DND-41 (cell line): Measurements from ENCODE around the gene WARS2.

Experiments
- ATAC-seq: fragments of 200-7000 bp; cut with Tn5 transposase; 3 replicates; pipeline ENCODE4 v1.9.1; 2021; ENCODE audit warnings: low read depth; ENCODE audit not compliant: insufficient read depth
- DNase-seq: peaks from one replicate; pipeline ENCODE4 v3.0.0-alpha.2; 2020
- H2AFZ ChIP-seq: 2 replicates; pipeline ENCODE4 v1.6.0; 2012; ENCODE audit warnings: low read depth, low read length
- H3K27ac ChIP-seq: 2 replicates; pipeline ENCODE4 v1.5.1; 2012; ENCODE audit warnings: low read length, inconsistent platforms
- H3K27me3 ChIP-seq: fragments of 200-600 bp; sonication (generic); 2 replicates; pipeline ENCODE4 v1.6.0; 2012; ENCODE audit warnings: low read length, mild to moderate bottlenecking, inconsistent platforms; ENCODE audit not compliant: insufficient read depth, poor library complexity
- H3K36me3 ChIP-seq: 2 replicates; pipeline ENCODE4 v1.5.1; 2012; ENCODE audit warnings: low read length, inconsistent platforms; ENCODE audit not compliant: insufficient read depth
- H3K4me1 ChIP-seq: 2 replicates; pipeline ENCODE4 v1.5.1; 2012; ENCODE audit warnings: mild to moderate bottlenecking, low read length; ENCODE audit not compliant: insufficient read depth
- H3K4me2 ChIP-seq: 2 replicates; pipeline ENCODE4 v1.6.0; 2012; ENCODE audit warnings: mild to moderate bottlenecking, moderate library complexity, low read length, inconsistent platforms; ENCODE audit not compliant: insufficient read depth
- H3K4me3 ChIP-seq, 2 experiments: fragments of 200-600 bp in 1 of 2; shearing (Covaris generic) in 1 of 2; 2 replicates each; pipeline ENCODE4 v1.5.1; 2012 to 2016; ENCODE audit warnings: inconsistent platforms in 2 of 2, low read length in 2 of 2, mild to moderate bottlenecking in 2 of 2, low read depth in 1 of 2, moderate library complexity in 1 of 2
- H3K79me2 ChIP-seq: 2 replicates; pipeline ENCODE4 v1.6.0; 2012; ENCODE audit warnings: low read length, inconsistent platforms; ENCODE audit not compliant: insufficient read depth
- H3K9ac ChIP-seq: 2 replicates; pipeline ENCODE4 v1.6.0; 2012; ENCODE audit warnings: low read depth, mild to moderate bottlenecking, inconsistent platforms, low read length, moderate library complexity
- H3K9me3 ChIP-seq: 2 replicates; pipeline ENCODE4 v1.5.1; 2012; ENCODE audit warnings: low read length, moderate library complexity, mild to moderate bottlenecking, inconsistent platforms; ENCODE audit not compliant: insufficient read depth, severe bottlenecking
- H4K20me1 ChIP-seq: 2 replicates; pipeline ENCODE4 v1.6.0; 2012; ENCODE audit warnings: low read length; ENCODE audit not compliant: insufficient read depth
- EZH2 ChIP-seq: IDR thresholded peaks from 3 replicates; pipeline ENCODE4 v1.6.1; 2012; ENCODE audit warnings: borderline replicate concordance, low read depth, mild to moderate bottlenecking, moderate library complexity, low read length, inconsistent platforms; ENCODE audit not compliant: severe bottlenecking
- TF ChIP-seq, protein P1 (sequence below): IDR thresholded peaks from 2 replicates; pipeline ENCODE4 v1.5.1; 2012; ENCODE audit warnings: borderline replicate concordance, low read length, moderate library complexity, mild to moderate bottlenecking; ENCODE audit not compliant: poor library complexity, severe bottlenecking; ENCODE audit errors: extremely low read depth

The WARS2 gene

DNA sequence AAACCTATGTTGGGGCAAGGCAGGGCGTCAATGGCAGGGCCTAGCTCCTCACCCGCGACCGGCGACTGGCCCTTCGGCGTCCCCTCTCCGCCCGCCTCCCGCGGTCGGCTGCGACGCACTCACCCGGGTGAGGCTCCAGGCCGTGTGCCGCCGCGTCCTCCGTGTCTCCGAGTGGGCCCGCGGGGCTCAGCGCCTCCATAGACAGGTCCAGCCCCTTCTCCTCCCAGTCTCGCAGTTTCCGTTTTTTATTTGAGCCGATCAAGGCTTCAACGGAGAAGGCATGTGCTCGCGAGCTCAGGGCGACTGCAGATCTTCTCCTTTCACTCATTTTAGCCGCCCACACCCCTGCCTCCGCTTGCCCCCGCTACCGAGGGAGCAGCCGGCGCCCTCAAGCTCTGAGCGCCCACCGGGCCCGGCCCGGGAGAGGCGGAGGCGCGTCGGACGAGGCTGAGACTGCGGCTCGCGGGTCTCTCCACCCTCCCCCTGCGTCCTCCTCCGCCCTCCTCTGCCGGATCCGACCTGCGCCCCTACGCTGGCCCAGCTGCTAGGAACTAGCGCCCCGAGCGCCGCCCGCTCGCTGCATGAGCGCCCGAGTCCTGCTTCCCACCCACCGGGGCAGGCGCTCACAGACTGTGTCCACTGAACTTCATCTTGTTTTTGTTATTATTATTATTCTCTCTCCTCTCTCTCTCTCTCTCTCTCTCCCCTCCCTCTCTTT, 152.8 kb downstream of the WARS2 start:
- Histone ChIP-seq H3K36me3 (no peaks in the 10 kb centered on the region), H3K27ac (no peak overlapping the region), H3K79me2 (no peaks in the 10 kb centered on the region), H2AFZ (no peak overlapping the region), H4K20me1 (no peaks in the 10 kb centered on the region), H3K4me3 (no peak overlapping the region), H3K4me2 (no peak overlapping the region), H3K27me3 (peaks cover 8% of the 10 kb centered on the region), H3K9me3 (no peaks in the 10 kb centered on the region), H3K4me1 (no peaks in the 10 kb centered on the region), H3K9ac (no peak overlapping the region)
- DNase-seq (no peak), ATAC-seq (no peak)
- TF ChIP-seq, protein P1, sequence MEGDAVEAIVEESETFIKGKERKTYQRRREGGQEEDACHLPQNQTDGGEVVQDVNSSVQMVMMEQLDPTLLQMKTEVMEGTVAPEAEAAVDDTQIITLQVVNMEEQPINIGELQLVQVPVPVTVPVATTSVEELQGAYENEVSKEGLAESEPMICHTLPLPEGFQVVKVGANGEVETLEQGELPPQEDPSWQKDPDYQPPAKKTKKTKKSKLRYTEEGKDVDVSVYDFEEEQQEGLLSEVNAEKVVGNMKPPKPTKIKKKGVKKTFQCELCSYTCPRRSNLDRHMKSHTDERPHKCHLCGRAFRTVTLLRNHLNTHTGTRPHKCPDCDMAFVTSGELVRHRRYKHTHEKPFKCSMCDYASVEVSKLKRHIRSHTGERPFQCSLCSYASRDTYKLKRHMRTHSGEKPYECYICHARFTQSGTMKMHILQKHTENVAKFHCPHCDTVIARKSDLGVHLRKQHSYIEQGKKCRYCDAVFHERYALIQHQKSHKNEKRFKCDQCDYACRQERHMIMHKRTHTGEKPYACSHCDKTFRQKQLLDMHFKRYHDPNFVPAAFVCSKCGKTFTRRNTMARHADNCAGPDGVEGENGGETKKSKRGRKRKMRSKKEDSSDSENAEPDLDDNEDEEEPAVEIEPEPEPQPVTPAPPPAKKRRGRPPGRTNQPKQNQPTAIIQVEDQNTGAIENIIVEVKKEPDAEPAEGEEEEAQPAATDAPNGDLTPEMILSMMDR: no peak
- TF ChIP-seq EZH2: no peak

GRCh38 chr1:118986555-118987467, 153.6 kb downstream of the WARS2 start:
- ATAC-seq (no peak), DNase-seq (no peak)
- Histone ChIP-seq H3K79me2 (no peaks in the 10 kb centered on the region), H3K4me3 (no peak overlapping the region), H3K27ac (no peak overlapping the region), H3K4me2 (no peak overlapping the region), H3K9ac (no peak overlapping the region), H3K36me3 (no peaks in the 10 kb centered on the region), H2AFZ (no peak overlapping the region), H4K20me1 (no peaks in the 10 kb centered on the region), H3K9me3 (no peaks in the 10 kb centered on the region), H3K27me3 (peaks cover 8% of the 10 kb centered on the region), H3K4me1 (no peaks in the 10 kb centered on the region)
- TF ChIP-seq, protein P1: no peak
- TF ChIP-seq EZH2: no peak

- TF ChIP-seq, protein P1: no peak
- TF ChIP-seq EZH2: no peak
- no peaks in the 10 kb centered on the region for H4K20me1 ChIP-seq
- no peaks in the 10 kb centered on the region for H3K9me3 ChIP-seq
- ATAC-seq (no peak), DNase-seq (no peak)
- no peaks in the 10 kb centered on the region for H3K36me3 ChIP-seq
- no peaks in the 10 kb centered on the region for H3K79me2 ChIP-seq
- H2AFZ ChIP-seq: no peak overlapping the region
- H3K4me3 ChIP-seq: no peak overlapping the region
- H3K4me2 ChIP-seq: no peak overlapping the region
- H3K27me3 ChIP-seq: peaks cover 6% of the 10 kb centered on the region
- no peaks in the 10 kb centered on the region for H3K4me1 ChIP-seq
- no peak overlapping the region for H3K9ac ChIP-seq
- H3K27ac ChIP-seq: no peak overlapping the region
These were observed 154.6 kb downstream of the WARS2 start for GRCh38 chr1:118985640-118986554.
